ENCODE results near the gene ATP11A.

ATP11A gene

GRCh38 chr13:112903606-112904195 lies 213.9 kb downstream of the ATP11A start:
- Histone ChIP-seq H3K36me3 (ENCODE audit: insufficient read depth, low read length) (no peaks in the 10 kb centered on the region), H3K9me3 (ENCODE audit: control insufficient read depth, insufficient read depth, low read length) (peaks cover 15% of the 10 kb centered on the region; the same call in 1 of the 2 replicates), H3K4me1 (ENCODE audit: insufficient read depth, low read length) (peaks cover 11% of the 10 kb centered on the region), H3K9ac (ENCODE audit: low read depth, low read length) (no peak overlapping the region)

GRCh38 chr13:112904436-112904960 lies 214.7 kb downstream of the ATP11A start:
- H3K9me3 ChIP-seq (ENCODE audit: control insufficient read depth, insufficient read depth, low read length) = peaks cover 15% of the 10 kb centered on the region; the same call in 1 of the 2 replicates
- no peak overlapping the region for H3K9ac ChIP-seq (ENCODE audit: low read depth, low read length)
- H3K4me1 ChIP-seq (ENCODE audit: insufficient read depth, low read length) = peaks cover 11% of the 10 kb centered on the region
- H3K36me3 ChIP-seq (ENCODE audit: insufficient read depth, low read length) = no peaks in the 10 kb centered on the region

GRCh38 chr13:112905086-112905485 lies 215.2 kb downstream of the ATP11A start:
- Histone ChIP-seq H3K9ac (ENCODE audit: low read depth, low read length) (no peak overlapping the region), H3K9me3 (ENCODE audit: control insufficient read depth, insufficient read depth, low read length) (peaks cover 15% of the 10 kb centered on the region; the same call in 1 of the 2 replicates), H3K4me1 (ENCODE audit: insufficient read depth, low read length) (peaks cover 14% of the 10 kb centered on the region), H3K36me3 (ENCODE audit: insufficient read depth, low read length) (no peaks in the 10 kb centered on the region)

- no peaks in the 10 kb centered on the region for H3K36me3 ChIP-seq (ENCODE audit: insufficient read depth, low read length)
- peaks cover 14% of the 10 kb centered on the region for H3K4me1 ChIP-seq (ENCODE audit: insufficient read depth, low read length)
- H3K9ac ChIP-seq (ENCODE audit: low read depth, low read length) = no peak overlapping the region
- H3K9me3 ChIP-seq (ENCODE audit: control insufficient read depth, insufficient read depth, low read length) = peaks cover 15% of the 10 kb centered on the region; the same call in 1 of the 2 replicates
Measured at GRCh38 chr13:112905619-112905989, 215.8 kb downstream of the ATP11A start.

- H3K36me3 ChIP-seq (ENCODE audit: insufficient read depth, low read length) = no peaks in the 10 kb centered on the region
- H3K9me3 ChIP-seq (ENCODE audit: control insufficient read depth, insufficient read depth, low read length) = peaks cover 15% of the 10 kb centered on the region; the same call in 1 of the 2 replicates
- H3K4me1 ChIP-seq (ENCODE audit: insufficient read depth, low read length) = peaks cover 14% of the 10 kb centered on the region
- no peak overlapping the region for H3K9ac ChIP-seq (ENCODE audit: low read depth, low read length)
Measured at GRCh38 chr13:112905990-112906641, 216.3 kb downstream of the ATP11A start.

GRCh38 chr13:112907286-112907685 lies 217.4 kb downstream of the ATP11A start:
- H3K36me3 ChIP-seq (ENCODE audit: insufficient read depth, low read length) = no peaks in the 10 kb centered on the region
- no peak overlapping the region for H3K9ac ChIP-seq (ENCODE audit: low read depth, low read length)
- H3K4me1 ChIP-seq (ENCODE audit: insufficient read depth, low read length) = peaks cover 14% of the 10 kb centered on the region
- peaks cover 15% of the 10 kb centered on the region; the same call in 1 of the 2 replicates for H3K9me3 ChIP-seq (ENCODE audit: control insufficient read depth, insufficient read depth, low read length)

GRCh38 chr13:112907871-112908331 lies 218.1 kb downstream of the ATP11A start:
- peaks cover 15% of the 10 kb centered on the region; the same call in 1 of the 2 replicates for H3K9me3 ChIP-seq (ENCODE audit: control insufficient read depth, insufficient read depth, low read length)
- peaks cover 14% of the 10 kb centered on the region for H3K4me1 ChIP-seq (ENCODE audit: insufficient read depth, low read length)
- H3K36me3 ChIP-seq (ENCODE audit: insufficient read depth, low read length) = no peaks in the 10 kb centered on the region
- H3K9ac ChIP-seq (ENCODE audit: low read depth, low read length) = no peak overlapping the region

GRCh38 chr13:112908342-112908741 lies 218.5 kb downstream of the ATP11A start:
- Histone ChIP-seq H3K4me1 (ENCODE audit: insufficient read depth, low read length) (peaks cover 14% of the 10 kb centered on the region), H3K36me3 (ENCODE audit: insufficient read depth, low read length) (no peaks in the 10 kb centered on the region), H3K9me3 (ENCODE audit: control insufficient read depth, insufficient read depth, low read length) (peaks cover 15% of the 10 kb centered on the region; the same call in 1 of the 2 replicates), H3K9ac (ENCODE audit: low read depth, low read length) (no peak overlapping the region)

GRCh38 chr13:112910016-112910415 lies 220.2 kb downstream of the ATP11A start:
- Histone ChIP-seq H3K4me1 (ENCODE audit: insufficient read depth, low read length) (peaks cover 14% of the 10 kb centered on the region), H3K9ac (ENCODE audit: low read depth, low read length) (no peak overlapping the region), H3K36me3 (ENCODE audit: insufficient read depth, low read length) (no peaks in the 10 kb centered on the region), H3K9me3 (ENCODE audit: control insufficient read depth, insufficient read depth, low read length) (peaks cover 7% of the 10 kb centered on the region; the same call in 1 of the 2 replicates)

GRCh38 chr13:112910616-112911280 lies 220.9 kb downstream of the ATP11A start:
- H3K9ac ChIP-seq (ENCODE audit: low read depth, low read length) = no peak overlapping the region
- H3K36me3 ChIP-seq (ENCODE audit: insufficient read depth, low read length) = no peaks in the 10 kb centered on the region
- peaks cover 12% of the 10 kb centered on the region for H3K4me1 ChIP-seq (ENCODE audit: insufficient read depth, low read length)
- H3K9me3 ChIP-seq (ENCODE audit: control insufficient read depth, insufficient read depth, low read length) = no peaks in the 10 kb centered on the region

GRCh38 chr13:112911285-112911701 lies 221.5 kb downstream of the ATP11A start:
- Histone ChIP-seq H3K9me3 (ENCODE audit: control insufficient read depth, insufficient read depth, low read length) (no peaks in the 10 kb centered on the region), H3K9ac (ENCODE audit: low read depth, low read length) (no peak overlapping the region), H3K36me3 (ENCODE audit: insufficient read depth, low read length) (no peaks in the 10 kb centered on the region), H3K4me1 (ENCODE audit: insufficient read depth, low read length) (peaks cover 9% of the 10 kb centered on the region)

- Histone ChIP-seq H3K9ac (ENCODE audit: low read depth, low read length) (no peak overlapping the region), H3K36me3 (ENCODE audit: insufficient read depth, low read length) (no peaks in the 10 kb centered on the region), H3K9me3 (ENCODE audit: control insufficient read depth, insufficient read depth, low read length) (no peaks in the 10 kb centered on the region), H3K4me1 (ENCODE audit: insufficient read depth, low read length) (peaks cover 4% of the 10 kb centered on the region)
Measured at GRCh38 chr13:112911883-112912282, 222.0 kb downstream of the ATP11A start.

- Histone ChIP-seq H3K36me3 (ENCODE audit: insufficient read depth, low read length) (no peaks in the 10 kb centered on the region), H3K4me1 (ENCODE audit: insufficient read depth, low read length) (peaks cover 3% of the 10 kb centered on the region; the same call in 1 of the 2 replicates), H3K9me3 (ENCODE audit: control insufficient read depth, insufficient read depth, low read length) (no peaks in the 10 kb centered on the region), H3K9ac (ENCODE audit: low read depth, low read length) (no peak overlapping the region)
Measured at GRCh38 chr13:112912726-112913440, 223.0 kb downstream of the ATP11A start.

GRCh38 chr13:112916296-112916695 lies 226.5 kb downstream of the ATP11A start:
- H3K4me1 ChIP-seq (ENCODE audit: insufficient read depth, low read length) = 0 out of 2 replicates have a peak, but pooled peaks cover 3% of the 10 kb centered on the region
- H3K36me3 ChIP-seq (ENCODE audit: insufficient read depth, low read length) = no peaks in the 10 kb centered on the region
- H3K9ac ChIP-seq (ENCODE audit: low read depth, low read length) = no peak overlapping the region
- no peaks in the 10 kb centered on the region for H3K9me3 ChIP-seq (ENCODE audit: control insufficient read depth, insufficient read depth, low read length)

All from ES-I3 (cell line).